H9 (cell line): Measurements from ENCODE around the gene MTRR. TPM values are rescaled to one million over a fixed set of nuclear protein-coding genes. Genes with fewer than 3 reads are reported as not detected.

ENCODE experiments used
- DNase-seq: peaks from one replicate; pipeline ENCODE4 v3.0.0-alpha.2; 2017
- H2AFZ ChIP-seq: one replicate; pipeline ENCODE4 v1.6.1; 2013; ENCODE audit warnings: mild to moderate bottlenecking, low read length, control low read depth, moderate library complexity
- H2AK5ac ChIP-seq: 2 replicates; pipeline ENCODE4 v1.6.1; 2013; ENCODE audit warnings: low read length, control low read depth, mixed read lengths; ENCODE audit not compliant: insufficient read length
- H2BK120ac ChIP-seq: one replicate; pipeline ENCODE4 v1.6.1; 2013; ENCODE audit warnings: low read depth, mild to moderate bottlenecking, low read length, control low read depth, inconsistent platforms; ENCODE audit not compliant: poor library complexity, severe bottlenecking
- H2BK12ac ChIP-seq: 2 replicates; pipeline ENCODE4 v1.6.1; 2013; ENCODE audit warnings: low read length, control low read depth, mixed read lengths, low read depth; ENCODE audit not compliant: insufficient read length
- H2BK15ac ChIP-seq: 2 replicates; pipeline ENCODE4 v1.6.1; 2013; ENCODE audit warnings: low read depth, low read length, control low read depth
- H2BK20ac ChIP-seq: one replicate; pipeline ENCODE4 v1.6.1; 2013; ENCODE audit warnings: low read depth, mild to moderate bottlenecking, low read length, control low read depth, inconsistent platforms; ENCODE audit not compliant: poor library complexity, severe bottlenecking
- H2BK5ac ChIP-seq: 2 replicates; pipeline ENCODE4 v1.6.1; 2013; ENCODE audit warnings: low read length, control low read depth, mixed read lengths; ENCODE audit not compliant: insufficient read length
- H3K14ac ChIP-seq: 2 replicates; pipeline ENCODE4 v1.6.1; 2013; ENCODE audit warnings: low read length, control low read depth; ENCODE audit not compliant: insufficient read depth
- H3K18ac ChIP-seq: 2 replicates; pipeline ENCODE4 v1.6.1; 2013; ENCODE audit warnings: low read depth, mild to moderate bottlenecking, mixed read lengths, low read length, control low read depth; ENCODE audit not compliant: insufficient read length
- H3K23ac ChIP-seq: 2 replicates; pipeline ENCODE4 v1.6.1; 2013; ENCODE audit warnings: low read length, control low read depth, mixed read lengths, low read depth; ENCODE audit not compliant: insufficient read length
- H3K23me2 ChIP-seq: 2 replicates; pipeline ENCODE4 v1.6.1; 2013; ENCODE audit warnings: low read depth, mild to moderate bottlenecking, mixed read lengths, low read length, control low read depth; ENCODE audit not compliant: insufficient read length, poor library complexity, severe bottlenecking
- H3K27ac ChIP-seq: 2 replicates; pipeline ENCODE4 v1.5.1; 2013; ENCODE audit warnings: low read length, control low read depth, mixed read lengths, low read depth; ENCODE audit not compliant: insufficient read length
- H3K27me3 ChIP-seq: 2 replicates; pipeline ENCODE4 v1.6.1; 2013; ENCODE audit warnings: low read length, control low read depth, inconsistent platforms; ENCODE audit not compliant: insufficient read depth
- H3K4ac ChIP-seq: 2 replicates; pipeline ENCODE4 v1.6.1; 2013; ENCODE audit warnings: low read depth, mild to moderate bottlenecking, control low read depth, inconsistent platforms, low read length, moderate library complexity
- H3K4me1 ChIP-seq: 2 replicates; pipeline ENCODE4 v1.6.1; 2013; ENCODE audit warnings: low read length, control low read depth, inconsistent platforms; ENCODE audit not compliant: insufficient read depth
- H3K4me2 ChIP-seq: 2 replicates; pipeline ENCODE4 v1.6.1; 2013; ENCODE audit warnings: low read length, control low read depth, mixed read lengths; ENCODE audit not compliant: insufficient read length, insufficient read depth
- H3K56ac ChIP-seq: 2 replicates; pipeline ENCODE4 v1.6.1; 2013; ENCODE audit warnings: low read depth, mild to moderate bottlenecking, mixed read lengths, low read length, control low read depth; ENCODE audit not compliant: insufficient read length
- H3K79me1 ChIP-seq: 2 replicates; pipeline ENCODE4 v1.6.1; 2013; ENCODE audit warnings: low read depth, mild to moderate bottlenecking, moderate library complexity, low read length, control low read depth, inconsistent platforms; ENCODE audit not compliant: insufficient read depth, poor library complexity, severe bottlenecking
- H3K79me2 ChIP-seq: 2 replicates; pipeline ENCODE4 v1.6.1; 2013; ENCODE audit warnings: low read length, control low read depth, inconsistent platforms; ENCODE audit not compliant: insufficient read depth
- H3K9ac ChIP-seq: 2 replicates; pipeline ENCODE4 v1.6.1; 2013; ENCODE audit warnings: low read length, control low read depth, mixed read lengths; ENCODE audit not compliant: insufficient read length; ENCODE audit errors: extremely low read depth
- H3K9me3 ChIP-seq: one replicate; pipeline ENCODE4 v1.6.1; 2013; ENCODE audit warnings: low read depth, low read length, inconsistent platforms; ENCODE audit not compliant: control insufficient read depth
- H3T11ph ChIP-seq: one replicate; pipeline ENCODE4 v1.6.1; 2013; ENCODE audit warnings: mild to moderate bottlenecking, low read length, control low read depth, inconsistent platforms
- H4K20me1 ChIP-seq: one replicate; pipeline ENCODE4 v1.6.1; 2013; ENCODE audit not compliant: control insufficient read depth, insufficient read length, insufficient read depth
- H4K5ac ChIP-seq: 2 replicates; pipeline ENCODE4 v1.6.1; 2013; ENCODE audit warnings: low read depth, mild to moderate bottlenecking, mixed read lengths, low read length, control low read depth; ENCODE audit not compliant: insufficient read length
- H4K8ac ChIP-seq: replicated peaks from 2 replicates; pipeline ENCODE4 v1.6.1; 2013; ENCODE audit warnings: low read length, control low read depth, mixed read lengths, low read depth; ENCODE audit not compliant: insufficient read length
- H4K91ac ChIP-seq: 2 replicates; pipeline ENCODE4 v1.6.1; 2013; ENCODE audit warnings: low read depth, mild to moderate bottlenecking, moderate library complexity, mixed read lengths, low read length, control low read depth; ENCODE audit not compliant: insufficient read length
- H3K27ac Mint-ChIP-seq, 3 experiments: 2 replicates in 2 of 3; 3 replicates in 1 of 3; pipeline ENCODE4 v1.8.0; 2020 to 2021; ENCODE audit warnings: mixed read lengths in 3 of 3, mild to moderate bottlenecking in 1 of 3, moderate library complexity in 1 of 3
- H3K27me3 Mint-ChIP-seq: 2 replicates; pipeline ENCODE4 v1.8.0; 2021; ENCODE audit warnings: low read depth, mild to moderate bottlenecking, moderate library complexity, mixed read lengths
- H3K36me3 Mint-ChIP-seq, 3 experiments: 2 replicates in 2 of 3; 3 replicates in 1 of 3; pipeline ENCODE4 v1.8.0; 2020 to 2021; ENCODE audit warnings: low read depth in 3 of 3, mixed read lengths in 3 of 3; ENCODE audit not compliant: insufficient read depth in 1 of 3
- H3K4me1 Mint-ChIP-seq, 2 experiments: 2 replicates each; pipeline ENCODE4 v1.8.0; 2020; ENCODE audit warnings: mixed read lengths in 2 of 2
- H3K4me3 Mint-ChIP-seq, 2 experiments: 2 replicates in 1 of 2; 3 replicates in 1 of 2; pipeline ENCODE4 v1.8.0; 2020 to 2021; ENCODE audit warnings: mild to moderate bottlenecking in 2 of 2, mixed read lengths in 2 of 2, moderate library complexity in 1 of 2
- H3K9me3 Mint-ChIP-seq, 2 experiments: 2 replicates in 1 of 2; 3 replicates in 1 of 2; pipeline ENCODE4 v1.8.0; 2020; ENCODE audit warnings: mild to moderate bottlenecking in 2 of 2, mixed read lengths in 2 of 2, moderate library complexity in 1 of 2
- WGBS: extraction: QIAGEN DNeasy Blood & Tissue Kit; methylation state at CpG from one replicate; pipeline ENCODE4 v1.1.7; 2013; ENCODE audit warnings: missing lambda C conversion rate, low lambda C conversion rate, mixed read lengths; ENCODE audit not compliant: insufficient read length; ENCODE audit errors: extremely low coverage; 5-methylcytosine and 5-hydroxymethylcytosine counted together
- total RNA-seq: library from RNA; stranded (reverse); gene quantifications from 2 replicates; pipeline ENCODE4 v1.2.1, GENCODE V29; 2021
- TF ChIP-seq, protein P1 (sequence below): fragments of 200-600 bp; sonication (generic); conservative IDR thresholded peaks from 3 replicates; pipeline ENCODE4 v1.8.0; 2021; ENCODE audit warnings: antibody characterized with exemption, mild to moderate bottlenecking

Gene MTRR
- total RNA-seq, 1 experiment from 2014 or later = 66.0 TPM

DNA sequence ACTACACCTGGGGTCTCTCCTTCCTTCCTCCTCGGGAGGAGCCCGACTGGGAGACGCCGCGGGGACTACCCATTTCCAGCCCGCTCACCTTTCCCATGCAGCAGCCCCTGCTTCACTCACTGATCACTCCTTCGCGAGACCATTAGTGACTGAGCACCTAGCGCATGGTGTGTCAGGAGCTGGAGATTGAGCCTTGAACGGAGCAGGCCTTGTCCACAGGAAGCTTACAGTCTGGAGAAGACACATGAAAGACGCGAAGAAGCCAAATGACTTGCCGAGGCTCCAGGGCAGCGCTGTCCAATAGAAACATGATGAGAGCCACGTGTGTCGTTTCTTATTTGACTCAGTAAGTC is 17.7 kb upstream of the MTRR start:
- H3K9me3 ChIP-seq = no peaks in the 10 kb centered on the region
- TF ChIP-seq, protein P1, sequence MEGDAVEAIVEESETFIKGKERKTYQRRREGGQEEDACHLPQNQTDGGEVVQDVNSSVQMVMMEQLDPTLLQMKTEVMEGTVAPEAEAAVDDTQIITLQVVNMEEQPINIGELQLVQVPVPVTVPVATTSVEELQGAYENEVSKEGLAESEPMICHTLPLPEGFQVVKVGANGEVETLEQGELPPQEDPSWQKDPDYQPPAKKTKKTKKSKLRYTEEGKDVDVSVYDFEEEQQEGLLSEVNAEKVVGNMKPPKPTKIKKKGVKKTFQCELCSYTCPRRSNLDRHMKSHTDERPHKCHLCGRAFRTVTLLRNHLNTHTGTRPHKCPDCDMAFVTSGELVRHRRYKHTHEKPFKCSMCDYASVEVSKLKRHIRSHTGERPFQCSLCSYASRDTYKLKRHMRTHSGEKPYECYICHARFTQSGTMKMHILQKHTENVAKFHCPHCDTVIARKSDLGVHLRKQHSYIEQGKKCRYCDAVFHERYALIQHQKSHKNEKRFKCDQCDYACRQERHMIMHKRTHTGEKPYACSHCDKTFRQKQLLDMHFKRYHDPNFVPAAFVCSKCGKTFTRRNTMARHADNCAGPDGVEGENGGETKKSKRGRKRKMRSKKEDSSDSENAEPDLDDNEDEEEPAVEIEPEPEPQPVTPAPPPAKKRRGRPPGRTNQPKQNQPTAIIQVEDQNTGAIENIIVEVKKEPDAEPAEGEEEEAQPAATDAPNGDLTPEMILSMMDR = no peak
- H3K23ac ChIP-seq = no peak overlapping the region
- H2BK120ac ChIP-seq = no peak overlapping the region
- H3T11ph ChIP-seq = no peak overlapping the region
- H3K56ac ChIP-seq = no peak overlapping the region
- H4K91ac ChIP-seq = no peak overlapping the region
- no peak overlapping the region for H2BK15ac ChIP-seq
- peak overlapping the region; percentile 52 for H3K4me2 ChIP-seq
- peaks cover 10 to 12% of the 10 kb centered on the region in 2 experiments for H3K4me1 Mint-ChIP-seq
- no peak overlapping the region; the same call in 1 of the 2 replicates for H3K14ac ChIP-seq
- H2AFZ ChIP-seq = no peak overlapping the region
- no peak overlapping the region for H2BK12ac ChIP-seq
- WGBS = no CpG with 5 or more reads among the region's 16 CpGs
- peaks cover 4% of the 10 kb centered on the region; the same call in 1 of the 2 replicates for H3K27me3 ChIP-seq
- peak overlapping the region; percentile 72 to 95 for H3K4me3 Mint-ChIP-seq
- no peak overlapping the region for H2BK20ac ChIP-seq
- H3K4me1 ChIP-seq = no peaks in the 10 kb centered on the region
- H3K4ac ChIP-seq = no peak overlapping the region
- H3K9me3 Mint-ChIP-seq = peaks cover 2 to 7% of the 10 kb centered on the region in 2 experiments; a peak in 3 of 5 replicates
- H4K5ac ChIP-seq = no peak overlapping the region
- H3K27ac ChIP-seq = no peak overlapping the region
- H3K23me2 ChIP-seq = peaks cover 13% of the 10 kb centered on the region
- DNase-seq = no peak
- no peaks in the 10 kb centered on the region for H3K79me2 ChIP-seq
- H3K79me1 ChIP-seq = no peaks in the 10 kb centered on the region
- peaks cover 0 to 15% (median 4%) of the 10 kb centered on the region in 3 experiments; a peak in 3 of 7 replicates for H3K36me3 Mint-ChIP-seq
- no peak overlapping the region for H3K9ac ChIP-seq
- H2AK5ac ChIP-seq = no peak overlapping the region
- H3K18ac ChIP-seq = peak overlapping the region; percentile 16
- H3K27me3 Mint-ChIP-seq = peaks cover 35% of the 10 kb centered on the region
- H2BK5ac ChIP-seq = no peak overlapping the region
- no peak overlapping the region for H4K8ac ChIP-seq
- H3K27ac Mint-ChIP-seq = 0 out of 7 replicates have a peak overlapping the region, but pooled peaks of 1 of the 3 experiments have one; percentile 77
- H4K20me1 ChIP-seq = no peaks in the 10 kb centered on the region
